ENCODE measurements around the gene RNU6-1. TPM values are rescaled to one million over a fixed set of nuclear protein-coding genes. Genes with fewer than 3 reads are reported as not detected.

RNU6-1 gene
- total and polyA plus RNA-seq, 2 donors (not counting 1 experiment from before 2014, with no cell fraction given): not detected

GRCh38 chr15:67813104-67813634, 26.7 kb downstream of the RNU6-1 start:
- no peaks in the 10 kb centered on the region for H3K4me1 ChIP-seq (ENCODE audit: control insufficient read depth, extremely low read depth, insufficient read depth, low read length)
- peaks cover 9% of the 10 kb centered on the region for H3K27me3 ChIP-seq (ENCODE audit: control insufficient read depth, insufficient read depth, low read length)
- no peak overlapping the region for H3K4me2 ChIP-seq (ENCODE audit: extremely low read depth, insufficient read depth, low read length)

GRCh38 chr15:67812241-67812644, 27.6 kb downstream of the RNU6-1 start:
- H2AFZ ChIP-seq (ENCODE audit: low read length): no peak overlapping the region
- no peaks in the 10 kb centered on the region for H3K79me2 ChIP-seq (ENCODE audit: control insufficient read depth, insufficient read depth, low read length)
- H3K27me3 ChIP-seq (ENCODE audit: control insufficient read depth, insufficient read depth, low read length): peaks cover 6% of the 10 kb centered on the region
- H3K36me3 ChIP-seq (ENCODE audit: control insufficient read depth, insufficient read depth, low read length): no peaks in the 10 kb centered on the region
- no peaks in the 10 kb centered on the region for H3K4me1 ChIP-seq (ENCODE audit: control insufficient read depth, extremely low read depth, insufficient read depth, low read length)
- no peak overlapping the region for H3K4me2 ChIP-seq (ENCODE audit: extremely low read depth, insufficient read depth, low read length)
- no peak overlapping the region for H3K27ac ChIP-seq (ENCODE audit: insufficient read depth, low read length)
- H3K9me3 ChIP-seq (ENCODE audit: control insufficient read depth, insufficient read depth, low read depth, low read length): no peaks in the 10 kb centered on the region
- H3K4me3 ChIP-seq (replicated peaks in 1 of 4; ENCODE audit: control extremely low read depth in 1 of 4, insufficient read depth in 1 of 4, low read depth in 3 of 4, low read length in 4 of 4): no peak overlapping the region
- no peak overlapping the region for H3K9ac ChIP-seq (ENCODE audit: insufficient read depth, low read length)
- no peak for DNase-seq (ENCODE audit: low read depth in 2 of 2)
- no peak for TF ChIP-seq CTCF (conservative IDR thresholded peaks at IDR 0.05 in 1 of 2, IDR thresholded peaks at IDR 0.05 in 1 of 2; ENCODE audit: low read depth in 1 of 2, low read length in 2 of 2)
- H4K20me1 ChIP-seq (ENCODE audit: control insufficient read depth, extremely low read depth, insufficient read depth, low read length): no peaks in the 10 kb centered on the region

More at GRCh38 chr15:67813104-67813634, 26.7 kb downstream of the RNU6-1 start:
- H3K36me3 ChIP-seq (ENCODE audit: control insufficient read depth, insufficient read depth, low read length): no peaks in the 10 kb centered on the region
- no peaks in the 10 kb centered on the region for H3K9me3 ChIP-seq (ENCODE audit: control insufficient read depth, insufficient read depth, low read depth, low read length)
- H3K27ac ChIP-seq (ENCODE audit: insufficient read depth, low read length): no peak overlapping the region
- DNase-seq (ENCODE audit: low read depth in 2 of 2): no peak
- H4K20me1 ChIP-seq (ENCODE audit: control insufficient read depth, extremely low read depth, insufficient read depth, low read length): no peaks in the 10 kb centered on the region
- TF ChIP-seq EZH2 (IDR thresholded peaks at IDR 0.05; ENCODE audit: low read length, missing control alignments) (no peak), CTCF (conservative IDR thresholded peaks at IDR 0.05 in 1 of 2, IDR thresholded peaks at IDR 0.05 in 1 of 2; ENCODE audit: low read depth in 1 of 2, low read length in 2 of 2) (no peak)
- no peak overlapping the region for H3K9ac ChIP-seq (ENCODE audit: insufficient read depth, low read length)
- no peaks in the 10 kb centered on the region for H3K79me2 ChIP-seq (ENCODE audit: control insufficient read depth, insufficient read depth, low read length)
- H3K4me3 ChIP-seq (replicated peaks in 1 of 4; ENCODE audit: control extremely low read depth in 1 of 4, insufficient read depth in 1 of 4, low read depth in 3 of 4, low read length in 4 of 4): no peak overlapping the region
- H2AFZ ChIP-seq (ENCODE audit: low read length): no peak overlapping the region

- TF ChIP-seq CTCF (conservative IDR thresholded peaks at IDR 0.05 in 1 of 2, IDR thresholded peaks at IDR 0.05 in 1 of 2; ENCODE audit: low read depth in 1 of 2, low read length in 2 of 2): no peak
- no peaks in the 10 kb centered on the region for H4K20me1 ChIP-seq (ENCODE audit: control insufficient read depth, extremely low read depth, insufficient read depth, low read length)
- peaks cover 6% of the 10 kb centered on the region for H3K27me3 ChIP-seq (ENCODE audit: control insufficient read depth, insufficient read depth, low read length)
- no peak overlapping the region for H3K9ac ChIP-seq (ENCODE audit: insufficient read depth, low read length)
- no peaks in the 10 kb centered on the region for H3K9me3 ChIP-seq (ENCODE audit: control insufficient read depth, insufficient read depth, low read depth, low read length)
- H3K4me1 ChIP-seq (ENCODE audit: control insufficient read depth, extremely low read depth, insufficient read depth, low read length): no peaks in the 10 kb centered on the region
- DNase-seq (ENCODE audit: low read depth in 2 of 2): no peak
- no peak overlapping the region for H2AFZ ChIP-seq (ENCODE audit: low read length)
- no peak overlapping the region for H3K27ac ChIP-seq (ENCODE audit: insufficient read depth, low read length)
- no peaks in the 10 kb centered on the region for H3K36me3 ChIP-seq (ENCODE audit: control insufficient read depth, insufficient read depth, low read length)
- no peak overlapping the region for H3K4me3 ChIP-seq (replicated peaks in 1 of 4; ENCODE audit: control extremely low read depth in 1 of 4, insufficient read depth in 1 of 4, low read depth in 3 of 4, low read length in 4 of 4)
- no peaks in the 10 kb centered on the region for H3K79me2 ChIP-seq (ENCODE audit: control insufficient read depth, insufficient read depth, low read length)
- no peak overlapping the region for H3K4me2 ChIP-seq (ENCODE audit: extremely low read depth, insufficient read depth, low read length)
Measured at GRCh38 chr15:67809866-67810265, 30.0 kb downstream of the RNU6-1 start.

Data from fibroblast of lung (primary cell).